Neural cell (in vitro differentiated cells): Measurements from ENCODE around the gene STN1.

Source experiments
- EP300 ChIP-seq: fragments of 450-650 bp; conservative IDR thresholded peaks from 2 replicates; pipeline ENCODE4 v1.6.1; 2014; ENCODE audit warnings: antibody characterized with exemption, mild to moderate bottlenecking, moderate library complexity; ENCODE audit not compliant: poor library complexity, severe bottlenecking
- EZH2 ChIP-seq: fragments of 200-600, 300-800 bp; shearing (Covaris generic), sonication (generic); IDR thresholded peaks from 2 replicates; pipeline ENCODE4 v1.6.1; 2014; ENCODE audit warnings: antibody characterized with exemption, low read length, borderline replicate concordance, mild to moderate bottlenecking; ENCODE audit not compliant: insufficient read depth, poor library complexity, severe bottlenecking
- MXI1 ChIP-seq: fragments of 450-650 bp; conservative IDR thresholded peaks from 2 replicates; pipeline ENCODE4 v1.6.1; 2014; ENCODE audit warnings: antibody characterized with exemption, mild to moderate bottlenecking; ENCODE audit not compliant: poor library complexity, severe bottlenecking
- POLR2AphosphoS5 ChIP-seq: IDR thresholded peaks from 2 replicates; pipeline ENCODE4 v1.6.1; 2012
- RAD21 ChIP-seq: fragments of 450-650 bp; conservative IDR thresholded peaks from 2 replicates; pipeline ENCODE4 v1.6.1; 2014; ENCODE audit warnings: antibody characterized with exemption, mild to moderate bottlenecking, moderate library complexity
- SMC3 ChIP-seq: fragments of 450-650 bp; conservative IDR thresholded peaks from 2 replicates; pipeline ENCODE4 v1.6.1; 2014; ENCODE audit warnings: antibody characterized with exemption, mild to moderate bottlenecking, moderate library complexity; ENCODE audit not compliant: poor library complexity
- TAF1 ChIP-seq: IDR thresholded peaks from 2 replicates; pipeline ENCODE4 v1.6.1; 2012; ENCODE audit warnings: low read depth
- TF ChIP-seq, protein P1 (sequence below): fragments of 450-650 bp; IDR thresholded peaks from 2 replicates; pipeline ENCODE4 v1.5.1; 2014; ENCODE audit warnings: antibody characterized with exemption, mild to moderate bottlenecking, moderate library complexity; ENCODE audit not compliant: poor library complexity, severe bottlenecking
- TF ChIP-seq, protein P2 (sequence below): IDR thresholded peaks from 2 replicates; pipeline ENCODE4 v1.6.1; 2012; ENCODE audit warnings: borderline replicate concordance

- TF ChIP-seq, protein P1, sequence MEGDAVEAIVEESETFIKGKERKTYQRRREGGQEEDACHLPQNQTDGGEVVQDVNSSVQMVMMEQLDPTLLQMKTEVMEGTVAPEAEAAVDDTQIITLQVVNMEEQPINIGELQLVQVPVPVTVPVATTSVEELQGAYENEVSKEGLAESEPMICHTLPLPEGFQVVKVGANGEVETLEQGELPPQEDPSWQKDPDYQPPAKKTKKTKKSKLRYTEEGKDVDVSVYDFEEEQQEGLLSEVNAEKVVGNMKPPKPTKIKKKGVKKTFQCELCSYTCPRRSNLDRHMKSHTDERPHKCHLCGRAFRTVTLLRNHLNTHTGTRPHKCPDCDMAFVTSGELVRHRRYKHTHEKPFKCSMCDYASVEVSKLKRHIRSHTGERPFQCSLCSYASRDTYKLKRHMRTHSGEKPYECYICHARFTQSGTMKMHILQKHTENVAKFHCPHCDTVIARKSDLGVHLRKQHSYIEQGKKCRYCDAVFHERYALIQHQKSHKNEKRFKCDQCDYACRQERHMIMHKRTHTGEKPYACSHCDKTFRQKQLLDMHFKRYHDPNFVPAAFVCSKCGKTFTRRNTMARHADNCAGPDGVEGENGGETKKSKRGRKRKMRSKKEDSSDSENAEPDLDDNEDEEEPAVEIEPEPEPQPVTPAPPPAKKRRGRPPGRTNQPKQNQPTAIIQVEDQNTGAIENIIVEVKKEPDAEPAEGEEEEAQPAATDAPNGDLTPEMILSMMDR: no peak
- TF ChIP-seq EP300 (no peak), POLR2AphosphoS5 (no peak), RAD21 (no peak), EZH2 (no peak), MXI1 (no peak), TAF1 (no peak), SMC3 (no peak)
- TF ChIP-seq, protein P2, sequence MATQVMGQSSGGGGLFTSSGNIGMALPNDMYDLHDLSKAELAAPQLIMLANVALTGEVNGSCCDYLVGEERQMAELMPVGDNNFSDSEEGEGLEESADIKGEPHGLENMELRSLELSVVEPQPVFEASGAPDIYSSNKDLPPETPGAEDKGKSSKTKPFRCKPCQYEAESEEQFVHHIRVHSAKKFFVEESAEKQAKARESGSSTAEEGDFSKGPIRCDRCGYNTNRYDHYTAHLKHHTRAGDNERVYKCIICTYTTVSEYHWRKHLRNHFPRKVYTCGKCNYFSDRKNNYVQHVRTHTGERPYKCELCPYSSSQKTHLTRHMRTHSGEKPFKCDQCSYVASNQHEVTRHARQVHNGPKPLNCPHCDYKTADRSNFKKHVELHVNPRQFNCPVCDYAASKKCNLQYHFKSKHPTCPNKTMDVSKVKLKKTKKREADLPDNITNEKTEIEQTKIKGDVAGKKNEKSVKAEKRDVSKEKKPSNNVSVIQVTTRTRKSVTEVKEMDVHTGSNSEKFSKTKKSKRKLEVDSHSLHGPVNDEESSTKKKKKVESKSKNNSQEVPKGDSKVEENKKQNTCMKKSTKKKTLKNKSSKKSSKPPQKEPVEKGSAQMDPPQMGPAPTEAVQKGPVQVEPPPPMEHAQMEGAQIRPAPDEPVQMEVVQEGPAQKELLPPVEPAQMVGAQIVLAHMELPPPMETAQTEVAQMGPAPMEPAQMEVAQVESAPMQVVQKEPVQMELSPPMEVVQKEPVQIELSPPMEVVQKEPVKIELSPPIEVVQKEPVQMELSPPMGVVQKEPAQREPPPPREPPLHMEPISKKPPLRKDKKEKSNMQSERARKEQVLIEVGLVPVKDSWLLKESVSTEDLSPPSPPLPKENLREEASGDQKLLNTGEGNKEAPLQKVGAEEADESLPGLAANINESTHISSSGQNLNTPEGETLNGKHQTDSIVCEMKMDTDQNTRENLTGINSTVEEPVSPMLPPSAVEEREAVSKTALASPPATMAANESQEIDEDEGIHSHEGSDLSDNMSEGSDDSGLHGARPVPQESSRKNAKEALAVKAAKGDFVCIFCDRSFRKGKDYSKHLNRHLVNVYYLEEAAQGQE: no peak
Observed at GRCh38 chr10:103951942-103952341, 34.0 kb upstream of the STN1 start.
